SJCRH30 (cell line): ENCODE measurements around the gene LYVE1. TPM values are rescaled to one million over a fixed set of nuclear protein-coding genes. Genes with fewer than 3 reads are reported as not detected.

Source experiments
- DNase-seq, 2 experiments: peaks; one replicate each; pipeline ENCODE4 v3.0.0-alpha.2; 2015 to 2020
- H3K27ac ChIP-seq: fragments of 250-450 bp; sonication (Bioruptor Pico); 2 replicates; pipeline ENCODE4 v1.5.1; 2020; ENCODE audit warnings: mild to moderate bottlenecking, moderate library complexity
- H3K27me3 ChIP-seq: fragments of 250-450 bp; sonication (Bioruptor Pico); 2 replicates; pipeline ENCODE4 v1.5.1; 2020; ENCODE audit warnings: mild to moderate bottlenecking, moderate library complexity
- H3K36me3 ChIP-seq: fragments of 250-450 bp; sonication (Bioruptor Pico); 2 replicates; pipeline ENCODE4 v1.5.1; 2020; ENCODE audit warnings: mild to moderate bottlenecking, moderate library complexity
- H3K4me1 ChIP-seq: fragments of 250-450 bp; sonication (Bioruptor Pico); 2 replicates; pipeline ENCODE4 v1.5.1; 2020; ENCODE audit warnings: mild to moderate bottlenecking, moderate library complexity
- H3K4me3 ChIP-seq: fragments of 250-450 bp; sonication (Bioruptor Pico); 2 replicates; pipeline ENCODE4 v1.5.1; 2020; ENCODE audit warnings: mild to moderate bottlenecking, moderate library complexity
- H3K9me3 ChIP-seq: fragments of 250-450 bp; sonication (Bioruptor Pico); replicated peaks from 2 replicates; pipeline ENCODE4 v1.5.1; 2020; ENCODE audit warnings: mild to moderate bottlenecking, moderate library complexity
- total RNA-seq: library from RNA; depleted of rRNA; stranded (reverse); fragments of >200 nt; shearing (Covaris generic); gene quantifications from 2 replicates; pipeline ENCODE4 v1.2.3, GENCODE V29; 2014; rRNA removed

Gene LYVE1
- total RNA-seq, result not detected in 2 replicates

GRCh38 chr11:10568486-10568941 is at the start of gene LYVE1:
LYVE1 (minus strand) TSS chr11:10568665; CDS start chr11:10568532, 133 bp downstream.
- no peaks in the 10 kb centered on the region; the same call in 1 of the 2 replicates for H3K9me3 ChIP-seq
- no peak within 1 kb of the TSS for H3K4me3 ChIP-seq
- peaks cover 7% of the 10 kb centered on the region for H3K27me3 ChIP-seq
- H3K36me3 ChIP-seq, result no peaks in the 10 kb centered on the region
- no peak for DNase-seq
- no peak within 1 kb of the TSS for H3K27ac ChIP-seq
- H3K4me1 ChIP-seq, result no peaks in the 10 kb centered on the region

GRCh38 chr11:10617551-10617950 is 49.1 kb upstream of the LYVE1 start:
- DNase-seq, result no peak
- 0 out of 2 replicates have a peak, but pooled peaks cover 8% of the 10 kb centered on the region for H3K9me3 ChIP-seq

GRCh38 chr11:10611979-10612862 is 43.8 kb upstream of the LYVE1 start:
- H3K36me3 ChIP-seq, result no peaks in the 10 kb centered on the region
- no peak overlapping the region for H3K4me3 ChIP-seq
- DNase-seq, result no peak
- H3K27ac ChIP-seq, result no peak overlapping the region
- no peaks in the 10 kb centered on the region for H3K4me1 ChIP-seq
- peaks cover 14% of the 10 kb centered on the region; the same call in 1 of the 2 replicates for H3K9me3 ChIP-seq
- H3K27me3 ChIP-seq, result peaks cover 15% of the 10 kb centered on the region; the same call in 1 of the 2 replicates

More at GRCh38 chr11:10617551-10617950, 49.1 kb upstream of the LYVE1 start:
- Histone ChIP-seq H3K36me3 (no peaks in the 10 kb centered on the region), H3K27ac (no peak overlapping the region), H3K4me1 (no peaks in the 10 kb centered on the region), H3K4me3 (no peak overlapping the region), H3K27me3 (no peaks in the 10 kb centered on the region; the same call in 1 of the 2 replicates)

- H3K4me1 ChIP-seq, result no peaks in the 10 kb centered on the region; the same call in 1 of the 2 replicates
- H3K27me3 ChIP-seq, result peaks cover 15% of the 10 kb centered on the region; the same call in 1 of the 2 replicates
- no peaks in the 10 kb centered on the region for H3K36me3 ChIP-seq
- peaks cover 14% of the 10 kb centered on the region; the same call in 1 of the 2 replicates for H3K9me3 ChIP-seq
- DNase-seq, result no peak
- no peak overlapping the region for H3K4me3 ChIP-seq
- H3K27ac ChIP-seq, result no peak overlapping the region
These were observed 41.2 kb upstream of the LYVE1 start for GRCh38 chr11:10609636-10610035.

GRCh38 chr11:10608584-10608983 is 40.1 kb upstream of the LYVE1 start:
- H3K4me3 ChIP-seq, result no peak overlapping the region
- no peak for DNase-seq
- H3K36me3 ChIP-seq, result no peaks in the 10 kb centered on the region
- H3K4me1 ChIP-seq, result peaks cover 5% of the 10 kb centered on the region; the same call in 1 of the 2 replicates
- no peak overlapping the region for H3K27ac ChIP-seq
- peaks cover 15% of the 10 kb centered on the region; the same call in 1 of the 2 replicates for H3K27me3 ChIP-seq
- peaks cover 14% of the 10 kb centered on the region; the same call in 1 of the 2 replicates for H3K9me3 ChIP-seq

GRCh38 chr11:10607462-10608132 is 39.1 kb upstream of the LYVE1 start:
- no peak overlapping the region for H3K27ac ChIP-seq

GRCh38 chr11:10606536-10607208 is 38.2 kb upstream of the LYVE1 start:
- peaks cover 5% of the 10 kb centered on the region; the same call in 1 of the 2 replicates for H3K4me1 ChIP-seq
- DNase-seq, result no peak
- no peaks in the 10 kb centered on the region for H3K36me3 ChIP-seq
- H3K27me3 ChIP-seq, result peaks cover 13% of the 10 kb centered on the region; the same call in 1 of the 2 replicates
- no peak overlapping the region for H3K4me3 ChIP-seq
- H3K9me3 ChIP-seq, result peaks cover 6% of the 10 kb centered on the region; the same call in 1 of the 2 replicates
- no peak overlapping the region for H3K27ac ChIP-seq

More at GRCh38 chr11:10607462-10608132, 39.1 kb upstream of the LYVE1 start:
- H3K4me1 ChIP-seq, result peaks cover 5% of the 10 kb centered on the region; the same call in 1 of the 2 replicates
- H3K4me3 ChIP-seq, result no peak overlapping the region
- no peaks in the 10 kb centered on the region for H3K36me3 ChIP-seq
- H3K9me3 ChIP-seq, result peaks cover 6% of the 10 kb centered on the region; the same call in 1 of the 2 replicates
- DNase-seq, result no peak
- H3K27me3 ChIP-seq, result peaks cover 15% of the 10 kb centered on the region; the same call in 1 of the 2 replicates

GRCh38 chr11:10605941-10606381 is 37.5 kb upstream of the LYVE1 start:
- Histone ChIP-seq H3K36me3 (no peaks in the 10 kb centered on the region), H3K9me3 (peaks cover 6% of the 10 kb centered on the region; the same call in 1 of the 2 replicates), H3K4me1 (peaks cover 7% of the 10 kb centered on the region), H3K27me3 (peaks cover 11% of the 10 kb centered on the region; the same call in 1 of the 2 replicates), H3K4me3 (no peak overlapping the region), H3K27ac (no peak overlapping the region)
- no peak for DNase-seq

GRCh38 chr11:10604798-10605197 is 36.3 kb upstream of the LYVE1 start:
- no peak overlapping the region for H3K27ac ChIP-seq
- peaks cover 18% of the 10 kb centered on the region for H3K4me1 ChIP-seq
- H3K36me3 ChIP-seq, result no peaks in the 10 kb centered on the region
- no peaks in the 10 kb centered on the region for H3K9me3 ChIP-seq
- H3K4me3 ChIP-seq, result no peak overlapping the region
- 0 out of 2 replicates have a peak, but pooled peaks cover 5% of the 10 kb centered on the region for H3K27me3 ChIP-seq
- DNase-seq, result no peak

- peaks cover 21% of the 10 kb centered on the region for H3K4me1 ChIP-seq
- no peak overlapping the region for H3K4me3 ChIP-seq
- H3K36me3 ChIP-seq, result no peaks in the 10 kb centered on the region
- H3K9me3 ChIP-seq, result no peaks in the 10 kb centered on the region
- peak; percentile 49 to 63 for DNase-seq
- no peak overlapping the region for H3K27ac ChIP-seq
- H3K27me3 ChIP-seq, result 0 out of 2 replicates have a peak, but pooled peaks cover 5% of the 10 kb centered on the region
These were observed 35.9 kb upstream of the LYVE1 start for GRCh38 chr11:10604340-10604748.

GRCh38 chr11:10603721-10604297 is 35.3 kb upstream of the LYVE1 start:
- Histone ChIP-seq H3K27ac (no peak overlapping the region), H3K4me1 (peaks cover 21% of the 10 kb centered on the region), H3K4me3 (no peak overlapping the region), H3K9me3 (no peaks in the 10 kb centered on the region), H3K27me3 (0 out of 2 replicates have a peak, but pooled peaks cover 2% of the 10 kb centered on the region), H3K36me3 (no peaks in the 10 kb centered on the region)
- DNase-seq, result no peak

GRCh38 chr11:10602945-10603344 is 34.5 kb upstream of the LYVE1 start:
- no peaks in the 10 kb centered on the region for H3K36me3 ChIP-seq
- no peaks in the 10 kb centered on the region for H3K9me3 ChIP-seq
- DNase-seq, result no peak
- no peaks in the 10 kb centered on the region for H3K27me3 ChIP-seq
- no peak overlapping the region for H3K27ac ChIP-seq
- H3K4me3 ChIP-seq, result no peak overlapping the region
- peaks cover 21% of the 10 kb centered on the region for H3K4me1 ChIP-seq

- no peaks in the 10 kb centered on the region for H3K36me3 ChIP-seq
- H3K4me1 ChIP-seq, result peaks cover 21% of the 10 kb centered on the region
- no peak for DNase-seq
- H3K27ac ChIP-seq, result no peak overlapping the region
- H3K9me3 ChIP-seq, result no peaks in the 10 kb centered on the region
- no peaks in the 10 kb centered on the region for H3K27me3 ChIP-seq
- no peak overlapping the region for H3K4me3 ChIP-seq
These were observed 33.9 kb upstream of the LYVE1 start for GRCh38 chr11:10602366-10602765.

GRCh38 chr11:10601837-10602236 is 33.4 kb upstream of the LYVE1 start:
- Histone ChIP-seq H3K4me1 (peaks cover 21% of the 10 kb centered on the region), H3K27ac (no peak overlapping the region), H3K9me3 (no peaks in the 10 kb centered on the region), H3K36me3 (no peaks in the 10 kb centered on the region), H3K27me3 (no peaks in the 10 kb centered on the region), H3K4me3 (no peak overlapping the region)
- DNase-seq, result no peak
